Endodermal cell (in vitro differentiated cells): ENCODE measurements around the gene CLDN6. TPM values are rescaled to one million over a fixed set of nuclear protein-coding genes. Genes with fewer than 3 reads are reported as not detected.
A peak's percentile ranks its signal among the peaks of the same experiment; 100 is the strongest.

ENCODE experiments used
- DNase-seq: peaks from one replicate; pipeline ENCODE4 v3.0.0-alpha.2; 2017
- H3K27ac ChIP-seq: 2 replicates; pipeline ENCODE4 v1.5.1; 2013; ENCODE audit warnings: mild to moderate bottlenecking, low read depth, low read length, moderate library complexity
- H3K27me3 ChIP-seq: 2 replicates; pipeline ENCODE4 v1.6.1; 2013; ENCODE audit warnings: mild to moderate bottlenecking, low read length, moderate library complexity; ENCODE audit not compliant: insufficient read depth, control insufficient read depth, poor library complexity, severe bottlenecking
- H3K36me3 ChIP-seq: 2 replicates; pipeline ENCODE4 v1.7.0; 2013; ENCODE audit warnings: mild to moderate bottlenecking, low read length, moderate library complexity; ENCODE audit not compliant: control insufficient read depth, insufficient read depth
- H3K4me1 ChIP-seq: one replicate; pipeline ENCODE4 v1.7.0; 2013; ENCODE audit warnings: low read length; ENCODE audit not compliant: control insufficient read depth, insufficient read depth
- H3K4me3 ChIP-seq: 2 replicates; pipeline ENCODE4 v1.5.1; 2013; ENCODE audit warnings: mild to moderate bottlenecking, low read length, moderate library complexity
- H3K9ac ChIP-seq: 2 replicates; pipeline ENCODE4 v1.6.1; 2013; ENCODE audit warnings: mild to moderate bottlenecking, low read length, moderate library complexity; ENCODE audit not compliant: poor library complexity, severe bottlenecking; ENCODE audit errors: extremely low read depth
- H3K9me3 ChIP-seq: 2 replicates; pipeline ENCODE4 v1.6.1; 2013; ENCODE audit warnings: mild to moderate bottlenecking, low read length, moderate library complexity; ENCODE audit not compliant: control insufficient read depth
- H3K27ac Mint-ChIP-seq: 2 replicates; pipeline ENCODE4 v1.8.0; 2020; ENCODE audit warnings: mixed read lengths
- H3K27me3 Mint-ChIP-seq: 2 replicates; pipeline ENCODE4 v1.8.0; 2021; ENCODE audit warnings: mild to moderate bottlenecking, mixed read lengths; ENCODE audit not compliant: insufficient read depth
- H3K36me3 Mint-ChIP-seq: 2 replicates; pipeline ENCODE4 v1.8.0; 2020; ENCODE audit warnings: low read depth, mixed read lengths
- H3K4me1 Mint-ChIP-seq: 2 replicates; pipeline ENCODE4 v1.8.0; 2020; ENCODE audit warnings: mixed read lengths
- H3K4me3 Mint-ChIP-seq: 2 replicates; pipeline ENCODE4 v1.8.0; 2020; ENCODE audit warnings: mild to moderate bottlenecking, moderate library complexity, mixed read lengths
- H3K9me3 Mint-ChIP-seq: 2 replicates; pipeline ENCODE4 v1.8.0; 2020; ENCODE audit warnings: mild to moderate bottlenecking, mixed read lengths
- WGBS, 2 experiments: methylation state at CpG; one replicate each; pipeline versions ENCODE4 v1.1.5 to v1.1.7; 2013; ENCODE audit warnings: missing lambda C conversion rate in 2 of 2, mixed read lengths in 1 of 2; ENCODE audit not compliant: insufficient coverage in 1 of 2, insufficient read length in 1 of 2; 5-methylcytosine and 5-hydroxymethylcytosine counted together
- total RNA-seq, 2 donors: library from RNA; stranded (reverse); fragmentation: NEBNext Ultra II Directional in 1 of 2; extraction: Animal tissue kit (Norgen Biotek cat#: 25700) in 1 of 2; gene quantifications; 2 replicates in 1 of 2; 3 replicates in 1 of 2; pipeline ENCODE4 v1.2.1, GENCODE V29; 2021
- TF ChIP-seq, protein P1 (sequence below): fragments of 200-600 bp; sonication (generic); conservative IDR thresholded peaks from 2 replicates; pipeline ENCODE4 v1.5.0; 2021; ENCODE audit warnings: antibody characterized with exemption, mild to moderate bottlenecking

The CLDN6 gene
- total RNA-seq, 2 donors from 2014 or later: 404 to 572 TPM

DNA sequence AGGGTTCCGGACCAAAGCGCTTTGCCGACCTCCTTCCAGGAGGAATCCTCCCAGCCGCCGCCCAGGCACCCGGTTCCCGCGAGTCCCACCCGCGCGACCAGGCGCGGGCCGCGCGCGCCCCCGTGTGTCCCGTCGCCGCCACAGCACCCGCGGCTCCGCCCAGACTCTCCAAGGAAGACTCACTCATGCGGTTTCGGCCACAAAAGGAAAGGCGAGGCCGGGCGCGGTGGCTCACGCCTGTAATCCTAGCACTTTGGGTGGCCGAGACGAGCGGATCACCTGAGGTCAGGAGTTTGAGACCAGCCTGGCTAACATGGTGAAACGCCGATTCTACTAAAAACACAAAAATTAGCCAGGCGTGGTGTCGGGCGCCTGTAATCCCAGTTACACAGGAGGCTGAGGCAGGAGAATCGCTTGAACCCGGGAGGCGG, 34.3 kb downstream of the CLDN6 start:
- DNase-seq: peak; percentile 97
- 19 to 34% methylated on average over 21 to 42 of the region's 42 CpGs for WGBS, 2 experiments
- no peaks in the 10 kb centered on the region for H3K27me3 ChIP-seq
- H3K9me3 ChIP-seq: no peaks in the 10 kb centered on the region
- Mint-ChIP-seq H3K4me3 (peak overlapping the region; percentile 34), H3K27me3 (no peaks in the 10 kb centered on the region), H3K4me1 (peaks cover 26% of the 10 kb centered on the region), H3K36me3 (peaks cover 2% of the 10 kb centered on the region), H3K9me3 (no peaks in the 10 kb centered on the region), H3K27ac (no peak overlapping the region)
- no peak overlapping the region for H3K9ac ChIP-seq
- no peaks in the 10 kb centered on the region for H3K36me3 ChIP-seq
- TF ChIP-seq, protein P1, sequence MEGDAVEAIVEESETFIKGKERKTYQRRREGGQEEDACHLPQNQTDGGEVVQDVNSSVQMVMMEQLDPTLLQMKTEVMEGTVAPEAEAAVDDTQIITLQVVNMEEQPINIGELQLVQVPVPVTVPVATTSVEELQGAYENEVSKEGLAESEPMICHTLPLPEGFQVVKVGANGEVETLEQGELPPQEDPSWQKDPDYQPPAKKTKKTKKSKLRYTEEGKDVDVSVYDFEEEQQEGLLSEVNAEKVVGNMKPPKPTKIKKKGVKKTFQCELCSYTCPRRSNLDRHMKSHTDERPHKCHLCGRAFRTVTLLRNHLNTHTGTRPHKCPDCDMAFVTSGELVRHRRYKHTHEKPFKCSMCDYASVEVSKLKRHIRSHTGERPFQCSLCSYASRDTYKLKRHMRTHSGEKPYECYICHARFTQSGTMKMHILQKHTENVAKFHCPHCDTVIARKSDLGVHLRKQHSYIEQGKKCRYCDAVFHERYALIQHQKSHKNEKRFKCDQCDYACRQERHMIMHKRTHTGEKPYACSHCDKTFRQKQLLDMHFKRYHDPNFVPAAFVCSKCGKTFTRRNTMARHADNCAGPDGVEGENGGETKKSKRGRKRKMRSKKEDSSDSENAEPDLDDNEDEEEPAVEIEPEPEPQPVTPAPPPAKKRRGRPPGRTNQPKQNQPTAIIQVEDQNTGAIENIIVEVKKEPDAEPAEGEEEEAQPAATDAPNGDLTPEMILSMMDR: peak; percentile 95
- no peak overlapping the region for H3K4me3 ChIP-seq
- peaks cover 3% of the 10 kb centered on the region for H3K4me1 ChIP-seq
- H3K27ac ChIP-seq: no peak overlapping the region

DNA sequence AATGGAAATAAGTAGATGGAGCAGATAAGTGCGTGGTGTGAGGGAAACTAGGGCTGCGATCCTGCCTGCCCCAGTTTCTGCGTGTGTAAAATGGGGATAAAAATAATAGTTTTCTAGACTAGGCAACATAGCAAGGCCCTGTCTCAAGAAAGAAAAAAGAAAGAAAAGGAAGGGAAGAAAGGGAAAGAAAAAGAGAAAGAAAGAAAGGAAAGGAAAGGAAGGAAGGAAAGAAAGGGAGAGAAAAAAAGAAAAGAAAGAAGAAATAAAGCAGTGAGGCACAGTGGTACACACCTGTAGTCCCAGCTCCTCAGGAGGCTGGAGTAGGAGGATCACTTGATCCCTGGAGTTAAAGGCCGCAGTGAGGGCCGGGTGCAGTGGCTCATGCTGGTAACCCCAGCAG, 35.6 kb downstream of the CLDN6 start:
- no peak overlapping the region for H3K27ac ChIP-seq
- WGBS, 2 experiments: 73 to 86% methylated on average over 5 of the region's 5 CpGs
- no peaks in the 10 kb centered on the region for H3K27me3 ChIP-seq
- H3K4me1 ChIP-seq: peaks cover 3% of the 10 kb centered on the region
- TF ChIP-seq, protein P1: no peak
- H3K4me3 ChIP-seq: no peak overlapping the region
- H3K36me3 ChIP-seq: peaks cover 7% of the 10 kb centered on the region
- H3K4me1 Mint-ChIP-seq: peaks cover 25% of the 10 kb centered on the region
- no peaks in the 10 kb centered on the region for H3K27me3 Mint-ChIP-seq
- DNase-seq: no peak
- peak overlapping the region; percentile 93 for H3K27ac Mint-ChIP-seq
- peaks cover 6% of the 10 kb centered on the region for H3K36me3 Mint-ChIP-seq
- H3K9me3 Mint-ChIP-seq: no peaks in the 10 kb centered on the region
- H3K4me3 Mint-ChIP-seq: peak overlapping the region; percentile 77
- H3K9ac ChIP-seq: no peak overlapping the region
- no peaks in the 10 kb centered on the region for H3K9me3 ChIP-seq

DNA sequence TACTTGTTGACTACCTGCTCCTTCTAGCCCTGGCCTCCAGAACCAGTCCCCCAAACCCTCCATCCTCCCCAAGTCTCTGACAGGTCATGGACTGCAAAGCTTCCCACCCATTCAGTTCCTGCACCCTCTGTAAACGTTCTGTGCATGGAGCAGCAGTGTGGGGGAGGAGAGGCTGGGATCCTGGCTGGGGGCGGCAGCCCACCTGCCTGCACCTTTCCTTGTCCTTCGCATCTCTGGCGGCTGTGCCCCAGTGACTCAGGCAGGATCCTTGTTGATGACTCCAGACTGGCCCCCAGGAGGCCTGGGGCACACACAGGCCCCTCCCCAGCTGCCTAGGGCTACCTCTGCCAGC, 36.1 kb downstream of the CLDN6 start:
- Histone ChIP-seq H3K9ac (peak overlapping the region; percentile 49), H3K27me3 (no peaks in the 10 kb centered on the region), H3K9me3 (no peaks in the 10 kb centered on the region), H3K4me1 (peaks cover 3% of the 10 kb centered on the region), H3K4me3 (peak overlapping the region; percentile 85), H3K36me3 (peaks cover 12% of the 10 kb centered on the region), H3K27ac (peak overlapping the region; percentile 30)
- Mint-ChIP-seq H3K9me3 (no peaks in the 10 kb centered on the region), H3K4me1 (peaks cover 25% of the 10 kb centered on the region), H3K27me3 (no peaks in the 10 kb centered on the region), H3K36me3 (peaks cover 6% of the 10 kb centered on the region), H3K4me3 (peak overlapping the region; percentile 77), H3K27ac (peak overlapping the region; percentile 93)
- DNase-seq: peak; percentile 78
- WGBS, 2 experiments: 12 to 42% methylated on average over 3 to 4 of the region's 4 CpGs
- TF ChIP-seq, protein P1: no peak
